Stimulated activated CD4-positive, alpha-beta T cell treated with anti-CD3 and anti-CD28 coated beads, TNF-alpha, amount 100 ng/mL, for 1 hour (primary cell): ENCODE data around the gene OR6C70.
"Not testable (repeated sequence)": the region's sequence is repeated elsewhere in the genome, so short reads cannot be mapped to it uniquely, and the experiment has no call there.

Experiments used
- DNase-seq, 3 donors: peaks; one replicate each; pipeline ENCODE4 v3.0.0-alpha.2; 2020; ENCODE audit warnings: low read depth in 3 of 3, low spot score in 1 of 3

Gene OR6C70

DNA sequence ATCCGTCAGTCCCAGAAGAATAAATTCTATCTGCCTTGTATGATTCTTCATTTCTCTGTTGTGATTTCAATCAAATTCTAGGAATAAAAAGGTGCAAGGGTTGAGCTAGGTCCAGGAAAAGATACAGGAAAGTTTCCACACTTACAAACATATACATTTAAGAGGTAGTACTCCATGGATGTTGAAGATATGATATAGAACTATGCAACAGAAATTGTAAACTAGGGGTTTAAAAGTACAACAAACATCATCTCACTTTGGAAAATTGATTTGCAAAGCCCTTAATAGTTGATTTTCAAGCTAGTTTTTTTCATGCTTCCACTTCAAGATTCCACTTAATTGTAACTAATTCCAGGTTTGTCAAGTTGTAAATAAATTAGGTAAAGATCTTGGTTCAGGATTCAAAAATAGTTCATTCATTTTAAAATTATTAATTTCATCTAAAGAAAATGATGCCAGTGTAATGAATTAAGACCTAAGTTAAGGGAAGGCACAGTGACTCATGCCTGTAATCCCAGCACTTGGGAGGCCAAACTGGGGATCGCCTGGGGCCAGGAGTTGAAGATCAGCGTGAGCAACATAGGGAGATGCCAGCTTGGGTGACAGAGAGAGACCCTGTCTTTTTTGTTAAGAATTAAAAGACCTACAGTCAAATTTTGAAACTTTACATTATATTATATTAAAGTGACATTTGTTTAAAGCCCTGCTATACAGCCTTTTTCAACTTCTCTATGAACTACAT lies at the start of gene OR6C70:
Gene OR6C70, minus strand, starts transcription at position 51 of the 742 bp plus-strand sequence. Its CDS starts 0 bp downstream, at position 51.
- no peak for DNase-seq

DNA sequence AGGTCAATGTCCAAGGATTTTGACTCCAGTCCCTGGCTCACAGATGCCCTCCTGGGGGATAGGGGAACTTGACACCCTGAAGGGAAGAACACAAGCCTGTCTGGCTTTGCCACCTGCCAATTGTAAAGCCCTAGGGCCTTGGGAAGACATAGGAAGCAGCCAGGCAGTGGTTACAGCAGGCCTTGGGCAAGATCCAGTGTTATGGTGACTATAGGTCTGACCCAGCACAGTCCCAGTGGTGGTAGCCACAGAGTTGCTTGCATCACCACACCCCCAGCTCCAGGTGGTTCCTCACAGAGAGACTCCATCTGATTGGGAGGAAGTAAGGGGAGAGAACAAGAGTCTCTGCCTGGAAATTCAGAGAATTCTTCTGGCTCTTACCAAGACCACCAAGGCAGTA lies 46.5 kb upstream of the OR6C70 start:
- no peak for DNase-seq

DNA sequence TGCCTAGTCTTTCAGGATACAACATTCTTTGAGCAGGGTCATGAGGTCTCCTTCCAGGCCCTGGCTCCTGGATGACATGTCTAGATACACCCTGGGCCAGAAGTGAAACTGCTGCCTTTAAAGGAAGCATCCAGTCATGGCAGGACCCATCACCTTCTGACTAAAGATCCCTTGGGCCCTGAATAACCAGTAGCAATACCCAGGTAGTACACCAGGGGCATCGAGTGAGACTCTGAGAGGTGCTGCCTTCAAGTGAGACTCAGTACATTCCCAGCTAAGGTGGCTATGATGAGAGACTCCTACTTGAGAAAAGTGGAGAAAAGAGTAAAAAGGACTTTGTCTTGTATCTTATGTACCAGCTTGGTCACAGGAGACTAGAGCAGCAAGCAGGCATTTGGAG lies 45.8 kb upstream of the OR6C70 start:
- no peak for DNase-seq

DNA sequence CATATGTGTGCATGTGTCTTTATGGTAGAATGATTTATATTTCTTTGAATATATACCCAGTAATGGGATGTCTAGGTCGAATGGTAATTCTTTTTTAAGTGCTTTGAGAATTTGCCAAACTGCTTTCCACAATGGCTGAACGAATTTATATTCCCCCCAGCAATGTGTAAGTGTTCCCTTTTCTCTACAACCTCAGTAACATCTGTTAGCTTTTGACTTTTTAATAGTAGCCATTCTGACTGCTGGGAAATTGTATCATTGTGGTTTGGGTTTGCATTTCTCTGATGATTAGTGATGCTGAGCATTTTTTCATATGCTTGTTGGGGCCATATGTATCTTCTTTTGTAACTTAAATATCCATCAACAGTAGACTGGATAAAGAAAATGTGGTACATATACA lies 31.7 kb upstream of the OR6C70 start:
- DNase-seq = no peak

DNA sequence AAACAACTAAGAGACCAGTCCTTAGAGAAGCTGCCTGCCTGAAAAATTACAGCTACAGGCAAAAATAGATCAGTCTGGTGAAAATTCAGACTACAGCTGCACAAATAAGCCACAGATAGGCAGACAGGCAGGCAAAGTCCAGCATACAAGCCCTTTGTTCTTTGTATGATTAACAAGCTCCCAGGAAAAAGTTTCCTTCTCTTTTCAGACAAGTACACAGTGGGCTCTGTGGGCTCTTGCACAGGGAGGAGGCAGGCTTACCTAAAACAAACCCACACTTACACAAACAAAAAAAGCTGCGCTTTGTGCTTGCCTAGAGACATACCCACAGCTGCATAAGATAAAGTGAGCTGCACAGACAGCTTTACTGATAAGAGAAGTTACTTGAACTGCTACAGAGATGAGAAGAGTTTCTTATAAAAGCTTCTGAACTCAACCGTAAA lies 29.9 kb upstream of the OR6C70 start:
- DNase-seq = no peak

DNA sequence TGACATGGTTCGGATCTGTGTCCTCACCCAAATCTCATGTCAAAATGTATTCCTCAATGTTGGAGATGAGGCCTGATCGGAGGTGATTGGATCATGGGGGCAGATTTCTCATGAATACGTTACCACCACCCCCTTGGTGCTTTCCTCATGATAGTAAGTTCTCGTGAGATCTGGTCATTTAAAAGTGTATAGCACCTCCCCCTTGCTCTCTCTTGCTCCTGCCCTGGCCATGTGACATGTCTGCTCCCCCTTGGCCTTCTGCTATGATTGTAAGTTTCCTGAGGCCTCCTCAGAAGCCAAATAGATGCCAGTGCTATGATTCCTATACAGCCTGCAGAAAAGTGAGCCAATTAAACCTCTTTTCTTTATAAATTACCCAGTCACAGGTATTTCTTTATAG lies 29.3 kb upstream of the OR6C70 start:
- DNase-seq = no peak

DNA sequence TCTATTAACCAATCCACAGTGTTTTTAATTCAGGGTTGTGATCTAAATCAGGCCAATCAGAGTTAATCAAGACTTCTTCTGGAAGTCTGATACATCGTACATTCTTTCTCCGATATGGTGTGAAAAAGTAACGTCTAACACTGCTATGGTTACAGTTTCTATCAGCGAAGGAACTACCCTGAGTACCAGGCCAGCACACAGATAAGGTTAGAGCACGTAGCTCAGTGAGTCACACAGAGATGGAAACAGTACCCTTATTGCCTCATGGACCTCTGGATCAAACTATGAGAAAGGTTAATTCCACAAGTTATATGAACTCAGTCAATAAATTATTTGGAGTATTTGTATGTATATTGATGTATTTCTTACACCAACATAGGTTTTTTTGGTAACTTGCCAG lies 25.6 kb upstream of the OR6C70 start:
- no peak for DNase-seq

DNA sequence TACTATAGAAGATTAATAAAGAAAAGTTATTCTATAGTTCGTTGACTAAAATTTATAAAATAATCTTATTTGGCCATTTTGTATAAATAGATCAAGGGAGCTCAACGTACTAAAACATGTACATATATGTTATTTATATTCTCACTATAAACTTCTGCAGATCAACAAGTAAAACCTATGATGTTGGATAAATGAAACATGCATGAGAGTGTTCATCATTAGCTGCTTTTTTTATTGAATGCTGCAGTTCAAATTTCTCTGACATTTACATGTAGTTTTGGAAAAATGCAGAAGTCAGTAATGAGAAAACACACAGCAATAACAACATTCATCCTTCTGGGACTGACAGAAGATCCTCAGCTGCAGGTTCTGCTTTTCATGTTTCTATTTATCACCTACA lies 22.1 kb upstream of the OR6C70 start, which contains the start of gene OR6C68:
Gene OR6C68, plus strand, starts transcription at position 301 of the 400 bp plus-strand sequence. Its CDS starts 0 bp downstream, at position 301.
- DNase-seq = no peak

DNA sequence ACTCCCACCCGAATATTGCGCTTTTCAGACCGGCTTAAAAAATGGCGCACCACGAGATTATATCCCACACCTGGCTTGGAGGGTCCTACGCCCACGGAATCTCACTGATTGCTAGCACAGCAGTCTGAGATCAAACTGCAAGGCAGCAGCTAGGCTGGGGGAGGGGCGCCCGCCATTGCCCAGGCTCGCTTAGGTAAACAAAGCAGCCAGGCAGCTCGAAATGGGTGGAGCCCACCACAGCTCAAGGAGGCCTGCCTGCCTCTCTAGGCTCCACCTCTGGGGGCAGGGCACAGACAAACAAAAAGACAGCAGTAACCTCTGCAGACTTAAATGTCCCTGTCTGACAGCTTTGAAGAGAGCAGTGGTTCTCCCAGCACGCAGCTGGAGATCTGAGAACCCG lies 14.3 kb upstream of the OR6C70 start:
- DNase-seq = not testable (repeated sequence)

DNA sequence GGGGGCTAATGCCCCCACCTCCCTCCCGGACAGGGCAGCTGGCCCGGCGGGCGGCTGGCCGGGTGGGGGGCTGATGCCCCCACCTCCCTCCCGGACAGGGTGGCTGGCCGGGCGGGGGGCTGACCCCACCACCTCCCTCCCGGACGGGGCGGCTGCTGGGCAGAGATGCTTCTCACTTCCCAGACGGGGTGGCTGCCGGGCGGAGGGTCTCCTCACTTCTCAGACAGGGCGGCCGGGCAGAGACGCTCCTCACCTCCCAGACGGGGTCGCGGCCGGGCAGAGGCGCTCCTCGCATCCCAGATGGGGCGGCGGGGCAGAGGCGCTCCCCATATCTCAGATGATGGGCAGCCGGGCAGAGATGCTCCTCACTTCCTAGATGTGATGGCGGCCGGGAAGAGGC lies 9.2 kb upstream of the OR6C70 start:
- not testable (repeated sequence) for DNase-seq

DNA sequence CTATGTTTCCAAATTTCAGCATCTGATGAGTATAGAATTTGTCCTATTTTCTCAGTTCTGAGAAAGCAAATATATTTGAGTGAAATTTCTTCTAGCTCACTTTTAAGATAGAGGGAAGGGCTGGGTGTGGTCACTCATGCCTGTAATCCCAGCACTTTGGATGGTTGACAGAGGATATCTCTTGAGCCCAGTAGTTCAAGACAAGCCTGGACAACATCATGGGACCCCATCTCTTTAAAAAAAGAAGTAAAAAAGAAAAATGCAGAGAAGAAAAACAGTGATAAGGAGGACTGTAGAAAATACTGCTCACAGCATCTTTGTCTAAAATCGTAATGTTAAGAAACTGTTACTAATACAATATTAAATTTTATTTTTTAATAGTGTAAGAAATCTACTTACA lies 2.3 kb upstream of the OR6C70 start:
- no peak for DNase-seq

DNA sequence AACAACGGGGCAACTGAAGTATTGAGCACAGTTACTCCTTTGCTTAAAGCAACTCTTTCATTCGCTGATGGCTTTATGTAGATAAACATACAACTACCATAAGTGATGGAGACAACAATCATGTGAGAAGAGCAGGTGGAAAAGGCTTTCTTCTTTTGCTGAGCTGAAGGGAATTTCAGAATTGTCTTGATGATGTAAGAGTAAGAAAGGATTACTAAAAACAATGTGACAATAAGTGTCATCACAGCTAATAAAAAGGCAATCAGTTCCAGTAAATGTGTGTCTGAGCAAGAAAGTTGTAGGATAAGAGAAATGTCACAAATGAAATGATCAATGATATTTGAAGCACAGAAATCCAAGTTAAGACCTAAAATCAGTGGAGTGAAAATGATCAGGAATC lies 647 bp downstream of the OR6C70 start:
- no peak for DNase-seq

DNA sequence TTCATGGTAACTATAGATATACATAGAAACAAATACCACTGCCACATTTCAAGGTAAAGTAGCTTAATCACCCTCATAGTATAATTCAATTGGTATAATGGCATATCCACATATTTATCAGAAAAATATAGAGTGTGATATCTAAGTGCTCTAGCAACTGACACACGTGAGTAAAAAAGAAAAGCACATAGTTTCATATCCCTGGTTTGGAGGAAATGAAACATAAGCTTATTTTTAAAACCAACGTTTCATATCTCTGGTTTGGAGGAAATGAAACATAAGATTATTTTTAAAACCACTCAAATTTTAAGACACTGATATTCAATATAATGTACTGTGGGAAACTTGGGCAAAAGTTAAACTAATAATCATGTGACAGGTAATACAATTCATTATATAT lies 2.1 kb downstream of the OR6C70 start:
- no peak for DNase-seq

DNA sequence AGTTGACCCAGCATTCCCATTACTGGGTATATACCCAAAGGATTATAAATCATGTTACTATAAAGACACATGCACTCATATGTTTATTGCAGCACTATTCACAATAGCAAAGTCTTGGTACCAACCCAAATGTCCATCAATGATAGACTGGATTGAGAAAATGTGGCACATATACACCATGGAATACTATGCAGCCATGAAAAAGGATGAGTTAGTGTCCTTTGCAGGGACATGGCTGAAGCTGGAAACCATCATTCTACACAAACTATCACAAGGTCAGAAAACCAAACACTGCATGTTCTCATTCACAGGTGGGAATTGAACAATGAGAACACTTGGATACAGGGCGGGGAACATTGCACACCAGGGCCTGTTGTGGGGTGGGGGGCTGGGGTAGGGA lies 5.0 kb downstream of the OR6C70 start:
- not testable (repeated sequence) for DNase-seq

DNA sequence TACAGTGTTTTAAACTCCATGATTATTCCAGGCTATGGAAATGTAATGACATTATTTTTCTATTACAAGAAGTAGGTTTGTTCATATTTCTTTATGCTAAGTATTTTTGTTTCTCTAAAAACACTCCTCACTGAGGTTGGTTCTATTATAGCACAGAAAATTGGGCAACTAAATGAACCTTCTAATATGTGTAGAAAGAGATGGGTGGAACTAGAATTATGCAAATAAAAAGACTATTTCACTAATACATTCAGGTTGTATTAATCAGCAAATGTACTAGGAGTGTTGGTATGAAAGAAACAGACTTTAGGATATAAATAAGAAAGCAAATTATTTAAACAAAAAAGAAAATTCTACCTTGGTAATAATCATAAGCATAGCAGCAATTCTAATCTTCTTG lies 21.1 kb downstream of the OR6C70 start:
- DNase-seq = no peak

DNA sequence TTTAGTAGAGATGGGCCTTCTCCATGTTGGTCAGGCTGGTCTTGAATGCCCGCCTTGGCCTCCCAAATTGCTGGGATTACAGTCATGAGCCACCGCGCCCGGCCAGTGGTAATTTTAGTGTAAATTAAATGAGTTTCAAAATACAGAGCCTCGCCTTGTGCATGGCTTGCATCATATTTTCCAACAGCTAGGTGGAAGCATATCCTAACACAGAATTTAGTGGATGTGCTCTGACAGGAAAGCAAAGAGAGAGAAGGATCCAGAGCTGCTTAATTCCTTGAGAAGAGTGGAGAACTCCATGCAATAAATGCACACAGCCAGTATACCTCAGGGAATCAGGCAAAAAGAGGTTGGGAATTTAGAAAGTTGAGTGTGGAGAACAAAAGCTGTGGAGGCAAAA lies 23.6 kb downstream of the OR6C70 start:
- no peak for DNase-seq

DNA sequence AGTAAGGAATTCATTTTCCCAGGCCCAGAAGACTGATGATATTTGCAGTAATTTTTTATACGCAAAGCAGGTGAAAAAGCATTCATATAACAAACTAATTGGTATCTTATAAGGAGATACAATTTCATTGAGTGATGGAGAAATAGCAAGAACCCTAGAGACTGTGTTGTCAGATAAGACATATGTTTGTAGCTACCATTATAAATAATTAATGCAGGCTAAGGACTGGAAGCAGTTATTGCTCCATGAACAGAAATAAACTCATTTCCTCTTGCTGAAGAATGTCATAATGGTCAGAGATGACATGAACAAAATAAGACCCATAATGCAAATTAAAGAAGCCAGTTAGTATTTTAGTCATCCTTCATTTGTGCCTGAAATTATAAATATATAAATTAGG lies 24.6 kb downstream of the OR6C70 start:
- DNase-seq = no peak

DNA sequence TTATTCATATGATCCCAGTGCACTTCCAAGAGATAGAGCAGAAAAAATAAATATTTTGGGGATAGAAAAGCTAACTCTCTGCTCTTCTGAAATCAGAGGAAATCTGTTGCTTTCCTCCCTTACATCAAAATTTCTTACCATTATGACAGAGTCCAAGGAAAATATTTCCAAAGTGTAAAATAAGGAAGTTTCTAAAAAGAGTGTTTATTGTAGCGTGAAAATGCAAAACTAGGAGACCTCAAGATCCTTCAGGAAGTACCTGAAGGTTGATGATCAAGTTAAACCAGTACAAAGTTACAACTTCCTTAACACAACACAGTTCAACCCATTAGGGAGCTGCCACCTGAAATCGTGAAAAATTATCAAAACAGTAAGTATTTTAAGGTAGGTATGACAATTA lies 26.2 kb downstream of the OR6C70 start, which contains the start of gene OR6C2:
Gene OR6C2, plus strand, starts transcription at position 301 of the 400 bp plus-strand sequence. CDS start 8,138 bp downstream, outside the sequence.
- no peak for DNase-seq

DNA sequence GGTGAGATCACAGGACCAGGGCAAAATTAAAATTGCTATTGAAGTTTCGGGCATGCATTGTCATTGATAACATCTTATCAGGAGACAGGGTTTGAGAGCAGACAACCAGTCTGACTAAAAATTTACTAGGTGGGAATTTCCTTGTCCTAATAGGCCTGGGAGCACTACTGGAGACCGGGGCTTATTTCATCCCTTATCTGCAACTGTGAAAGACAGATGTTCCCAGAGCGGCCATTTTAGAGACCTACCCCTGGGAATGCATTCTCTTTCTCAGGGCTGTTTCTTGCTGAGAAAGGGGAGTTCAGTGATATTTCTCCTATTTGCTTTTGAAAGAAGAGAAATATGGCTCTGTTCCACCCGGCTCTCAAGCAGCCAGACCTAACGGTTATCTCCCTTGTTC lies 28.7 kb downstream of the OR6C70 start:
- DNase-seq = not testable (repeated sequence)

DNA sequence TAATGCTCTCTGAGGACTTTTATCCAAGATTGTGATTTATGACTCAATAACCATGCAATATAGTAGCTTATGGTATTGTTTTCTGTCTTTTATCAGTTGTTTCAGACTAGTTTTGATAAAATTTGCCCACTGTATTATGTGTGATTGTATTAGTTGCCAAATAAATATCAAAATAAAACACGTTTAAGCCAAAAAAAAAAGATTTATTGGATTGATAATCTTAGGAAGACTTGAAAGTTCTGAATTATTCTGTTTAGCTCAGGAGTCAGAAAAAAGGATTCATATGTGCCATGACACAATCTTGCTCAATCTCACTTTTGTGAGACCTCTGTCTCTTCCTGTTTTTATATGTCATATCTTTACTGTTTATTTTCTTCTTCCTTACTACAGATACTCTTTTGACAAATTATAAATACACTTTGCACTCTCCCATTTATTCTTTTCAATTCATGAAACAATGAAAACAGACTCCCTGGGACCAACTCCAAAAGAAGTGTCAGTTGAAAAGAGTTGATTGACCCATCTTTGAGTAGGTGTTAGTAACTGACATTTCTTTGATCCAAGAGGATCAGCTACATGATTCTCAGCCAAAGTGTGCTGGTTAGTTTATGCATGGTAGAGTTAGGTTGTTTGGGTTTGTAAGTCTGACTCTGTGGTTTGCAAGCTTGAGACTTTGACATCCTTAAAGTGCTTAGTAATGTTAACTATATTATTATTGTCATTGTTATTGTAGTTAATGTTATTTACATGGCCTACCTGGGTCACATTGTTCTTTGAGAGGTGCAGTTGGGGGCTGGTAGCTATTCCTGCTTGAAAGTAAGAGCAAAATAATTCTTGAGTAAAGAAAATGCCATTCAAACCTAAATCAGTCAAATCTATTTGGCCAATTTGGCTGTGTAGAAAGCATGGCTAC lies 41.4 kb downstream of the OR6C70 start:
- no peak for DNase-seq

DNA sequence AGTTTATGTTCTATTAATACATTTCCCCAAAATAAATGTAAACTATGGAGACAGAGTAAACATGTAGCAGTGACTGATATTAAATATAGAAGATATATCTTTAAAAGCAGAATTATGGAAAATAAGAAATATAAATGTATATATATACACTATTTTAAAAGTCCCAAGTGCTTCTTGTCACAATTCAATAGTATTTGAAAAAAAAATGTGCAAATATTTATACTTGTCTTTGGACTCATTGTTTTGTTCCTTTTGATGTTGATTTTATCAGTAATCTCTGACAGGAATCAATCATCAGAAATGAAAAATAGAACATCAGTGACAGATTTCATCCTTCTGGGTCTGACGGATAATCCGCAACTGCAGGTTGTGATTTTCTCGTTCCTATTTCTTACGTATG lies 44.0 kb downstream of the OR6C70 start, which contains the start of gene OR6C76:
Gene OR6C76, plus strand, starts transcription at position 301 of the 400 bp plus-strand sequence. Its CDS starts 0 bp downstream, at position 301.
- DNase-seq = no peak
